ENCODE data around the gene CBR4.
"Not testable (repeated sequence)": the region's sequence is repeated elsewhere in the genome, so short reads cannot be mapped to it uniquely, and the experiment has no call there.

Gene CBR4

DNA sequence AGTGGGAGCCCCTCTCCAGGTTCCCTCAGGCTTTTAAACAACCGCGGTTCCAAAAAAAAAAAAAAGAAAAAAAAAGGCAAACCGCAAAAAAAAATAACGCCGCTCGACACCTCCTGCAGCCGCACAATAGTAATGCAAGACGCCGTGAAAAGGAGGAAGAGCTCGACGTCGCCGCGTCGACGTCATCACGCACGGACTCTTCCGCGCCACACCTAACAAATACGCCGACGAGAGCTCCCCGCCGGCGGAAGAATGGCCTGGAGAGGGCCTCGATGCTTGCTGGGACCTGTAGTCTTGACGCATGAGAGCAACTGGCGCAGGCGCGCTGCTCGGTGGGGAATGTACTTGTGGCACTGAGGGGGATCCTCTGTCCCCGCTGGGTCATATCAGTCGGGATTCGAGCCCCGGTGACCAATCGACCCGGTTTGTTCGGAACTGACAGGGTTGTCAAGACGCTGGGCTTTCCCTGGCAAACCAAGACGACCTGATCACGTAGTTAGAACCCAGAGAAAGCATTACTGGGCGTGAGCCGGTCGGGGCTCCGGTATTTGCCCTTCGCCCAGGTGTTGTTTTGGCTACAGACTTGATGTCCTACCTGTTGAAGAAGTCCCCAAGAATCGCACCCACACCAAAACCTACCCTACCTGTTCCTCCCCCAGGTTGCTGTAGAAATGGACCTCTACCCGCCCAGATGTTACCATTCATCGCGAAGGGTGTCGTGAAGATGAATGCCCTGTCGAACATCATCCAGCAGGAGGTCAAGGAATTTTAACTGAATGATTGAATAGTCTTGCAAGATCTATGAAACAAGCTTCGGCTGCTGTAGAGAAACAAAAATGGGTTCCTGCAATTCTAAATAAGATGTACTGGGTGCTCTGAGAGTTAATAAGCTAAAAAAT is at the start of gene CBR4:
TSS of gene CBR4 (minus strand) at position 131 of the 899 bp plus-strand sequence. CDS start 166 bp downstream, outside the sequence.
- DNase-seq (peak; percentile 94), ATAC-seq (peak; percentile 99)

- ATAC-seq (no peak), DNase-seq (no peak)
Observed at GRCh38 chr4:169059306-169060211, 49.5 kb upstream of the CBR4 start.

DNA sequence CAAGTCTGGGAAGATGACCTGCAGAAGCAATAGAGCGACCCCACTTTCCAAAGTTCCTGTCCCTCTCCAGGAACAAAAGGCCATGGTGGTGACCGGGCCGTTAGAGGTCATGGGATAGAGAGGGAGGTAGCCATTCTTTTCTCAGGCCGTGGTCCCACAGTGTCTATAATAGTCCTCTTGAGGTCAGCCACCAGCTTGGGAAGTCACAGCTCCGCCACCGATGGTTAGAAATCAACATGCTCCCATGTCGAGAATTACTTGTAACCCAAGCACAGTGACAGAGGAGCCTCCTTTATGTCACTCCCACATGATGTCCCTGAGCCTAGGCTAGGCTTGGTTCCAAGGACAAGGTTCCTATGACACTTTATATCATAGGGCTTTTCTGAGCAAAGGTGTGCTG is 48.3 kb upstream of the CBR4 start:
- DNase-seq (no peak), ATAC-seq (no peak)

- ATAC-seq = no peak
- no peak for DNase-seq
Observed at GRCh38 chr4:169054879-169055278, 44.8 kb upstream of the CBR4 start.

DNA sequence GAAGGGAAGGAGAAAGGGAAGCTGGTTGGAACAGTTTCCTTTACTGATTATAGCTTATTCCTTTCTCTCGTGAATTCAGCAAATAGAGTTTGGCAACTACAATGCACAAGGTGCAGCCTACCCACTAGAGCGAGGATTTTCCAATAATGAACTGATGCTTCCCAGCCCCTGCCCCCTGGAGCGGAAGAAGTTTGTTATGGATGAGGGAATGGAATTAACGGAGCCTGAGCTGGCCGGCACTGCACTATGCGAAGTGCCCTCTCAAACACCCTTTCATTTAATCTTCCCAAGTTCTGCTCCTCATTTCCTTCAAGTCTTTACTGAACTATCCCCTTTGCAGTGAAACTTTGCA is 42.5 kb upstream of the CBR4 start:
- DNase-seq (no peak), ATAC-seq (no peak)

DNA sequence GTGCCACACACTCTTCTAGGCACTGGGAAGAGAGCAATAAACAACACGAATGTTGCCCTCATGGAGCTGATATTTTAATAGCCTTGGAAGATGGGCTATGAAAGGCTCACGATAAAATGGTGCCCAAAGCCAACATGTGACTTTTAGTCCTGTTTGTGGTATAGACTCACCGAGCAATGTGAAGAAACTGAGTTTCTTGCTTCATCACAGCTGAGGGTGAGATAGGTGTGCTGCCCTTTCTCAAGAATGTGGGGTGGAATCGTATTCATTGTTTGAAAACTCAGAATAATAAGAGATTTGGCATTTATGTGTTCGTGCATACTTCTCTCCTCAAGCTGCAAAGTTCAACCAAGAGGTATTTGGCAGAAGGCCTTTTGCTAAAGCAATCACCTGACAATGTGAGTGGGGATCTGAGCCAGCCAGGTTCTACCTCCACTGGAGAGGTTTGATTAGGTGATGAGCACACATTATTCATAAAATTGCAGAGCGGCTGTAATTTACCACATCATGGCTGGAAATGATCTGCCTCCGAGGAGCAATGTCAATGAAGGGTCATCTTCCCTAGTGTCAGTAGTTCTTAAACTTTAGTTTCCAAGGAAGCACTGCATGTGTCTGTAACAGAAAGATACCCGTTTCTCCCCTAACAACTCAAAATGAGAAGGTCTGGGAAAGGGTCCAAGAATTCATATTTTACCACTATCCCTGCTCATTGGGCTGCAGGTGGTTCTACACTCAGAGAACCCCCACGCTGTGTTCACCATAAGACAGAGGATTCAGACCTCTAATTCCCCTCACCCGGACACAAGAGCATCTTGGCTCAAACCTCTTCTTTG is 41.9 kb upstream of the CBR4 start:
- no peak for ATAC-seq
- DNase-seq = no peak

DNA sequence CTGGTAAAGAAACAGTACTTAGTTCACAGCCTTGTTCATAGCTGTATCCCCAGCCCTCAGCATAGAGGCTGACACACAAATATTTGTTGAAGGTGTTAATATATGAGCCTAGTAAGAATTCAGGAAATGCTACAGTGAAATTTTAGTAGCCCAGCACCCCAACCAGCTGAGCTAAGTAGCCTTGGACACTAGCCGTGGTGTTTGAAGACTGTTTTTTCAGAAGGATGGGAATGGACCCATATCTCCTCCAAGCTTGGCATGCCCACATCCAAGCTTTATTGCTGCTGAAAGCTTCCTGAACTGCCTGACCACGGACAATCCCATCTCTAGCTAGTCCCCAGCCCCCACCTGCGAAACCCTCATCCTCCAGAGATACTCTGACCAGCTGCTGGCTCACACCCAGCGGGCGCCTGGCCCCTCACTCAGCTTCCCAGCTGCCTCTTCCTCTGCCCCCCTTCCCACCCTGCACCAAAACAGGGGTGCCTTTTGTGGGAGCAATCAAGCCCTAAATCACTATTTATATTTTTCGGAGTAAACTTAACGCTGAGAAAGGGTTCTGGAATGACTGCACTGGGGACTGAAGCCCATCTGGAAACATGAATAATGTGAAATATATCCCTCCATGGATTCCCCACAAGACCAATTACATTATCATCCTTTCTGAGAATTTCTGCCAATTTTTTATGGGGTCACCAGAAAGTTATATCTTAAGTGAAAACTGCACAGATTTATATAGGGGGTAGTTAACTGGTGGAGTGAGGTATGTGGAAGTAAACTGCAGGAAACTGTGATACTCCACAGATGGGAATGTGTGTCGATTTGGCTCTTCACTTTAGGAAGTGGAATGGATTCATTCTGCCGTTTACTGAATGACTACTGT is 41.1 kb upstream of the CBR4 start:
- ATAC-seq (no peak), DNase-seq (no peak)

GRCh38 chr4:169050284-169050683 is 40.2 kb upstream of the CBR4 start:
- ATAC-seq = no peak
- no peak for DNase-seq

DNA sequence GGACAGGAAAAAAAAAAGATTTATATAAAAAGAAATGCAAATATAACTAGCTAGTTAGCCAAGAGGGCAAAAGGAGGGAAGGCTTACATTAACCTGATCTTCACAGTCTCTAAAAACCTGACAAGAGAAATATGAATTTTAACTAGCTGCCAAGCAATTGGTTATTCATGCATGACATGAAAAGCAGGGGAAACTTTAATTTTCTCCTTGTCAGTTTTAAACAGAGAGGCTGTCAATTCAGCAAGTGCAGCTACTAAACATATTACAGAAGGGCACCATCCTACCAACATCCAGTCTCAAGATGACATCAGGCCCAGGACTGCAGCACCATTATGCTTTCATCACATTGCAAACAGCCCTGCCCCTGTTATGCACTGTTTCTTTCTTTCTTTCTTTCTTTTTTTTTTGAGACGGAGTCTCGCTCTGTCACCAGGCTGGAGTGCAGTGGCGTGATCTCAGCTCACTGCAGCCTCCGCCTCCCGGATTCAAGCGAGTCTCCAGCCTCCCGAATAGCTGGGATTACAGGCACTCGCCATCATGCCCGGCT is 38.9 kb upstream of the CBR4 start:
- no peak for ATAC-seq
- DNase-seq = no peak

DNA sequence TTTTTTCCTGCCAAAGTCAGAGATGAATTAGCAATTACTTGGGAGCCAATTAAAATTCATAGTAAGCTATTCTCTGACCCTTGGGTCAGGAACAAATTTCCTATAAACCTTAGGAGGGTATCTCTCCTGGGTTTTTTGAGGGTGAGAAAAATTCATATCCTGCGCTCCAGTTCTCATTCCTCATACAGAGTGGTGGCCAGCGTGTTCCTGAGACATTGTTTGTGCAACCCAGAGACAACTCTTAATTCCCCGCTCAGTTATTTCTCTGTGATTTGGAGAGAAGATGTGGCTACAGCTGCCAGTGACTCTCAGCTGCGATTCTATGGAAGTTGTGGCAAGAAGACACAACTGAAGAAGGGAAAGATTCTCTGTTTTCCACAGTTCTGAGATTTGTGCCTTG is 37.9 kb upstream of the CBR4 start:
- no peak for DNase-seq

GRCh38 chr4:169045862-169046584 is 36.0 kb upstream of the CBR4 start:
- ATAC-seq (no peak), DNase-seq (no peak)

More for the DNA sequence above, 37.9 kb upstream of the CBR4 start:
- ATAC-seq = no peak

DNA sequence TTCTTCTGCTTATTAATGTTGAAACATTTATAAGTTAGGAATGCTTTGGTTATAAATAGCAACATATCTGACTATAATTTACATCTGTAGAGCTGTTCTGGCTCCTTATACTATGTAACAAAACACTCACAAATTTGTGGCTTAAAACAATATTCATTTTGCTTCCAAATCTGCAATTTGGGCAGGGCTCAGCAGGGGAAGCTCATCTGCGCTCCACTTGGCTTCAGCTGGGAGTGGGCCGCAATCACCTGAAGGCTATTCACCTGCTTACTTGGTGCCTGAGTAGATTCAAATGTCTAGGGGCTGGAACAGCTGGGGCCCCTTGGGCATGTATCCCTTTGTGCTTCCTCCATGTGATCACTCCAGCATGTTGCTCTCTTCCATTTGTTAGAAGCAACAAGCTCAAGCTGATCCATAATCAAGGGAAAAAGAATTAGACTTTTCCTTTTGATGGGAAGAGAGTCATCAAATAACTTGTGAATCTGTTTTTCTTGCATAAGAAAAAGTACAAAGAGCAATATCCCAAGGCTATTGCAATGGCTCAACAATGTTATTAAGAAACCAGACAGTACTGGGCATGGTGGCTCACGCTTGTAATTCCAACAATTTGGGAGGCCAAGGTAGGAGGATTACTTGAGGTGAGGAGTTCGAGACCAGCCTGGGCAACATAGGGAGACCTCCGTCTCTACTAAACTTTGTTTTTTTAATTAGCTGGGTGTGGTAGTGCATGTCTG is 34.8 kb upstream of the CBR4 start:
- no peak for ATAC-seq
- no peak for DNase-seq

DNA sequence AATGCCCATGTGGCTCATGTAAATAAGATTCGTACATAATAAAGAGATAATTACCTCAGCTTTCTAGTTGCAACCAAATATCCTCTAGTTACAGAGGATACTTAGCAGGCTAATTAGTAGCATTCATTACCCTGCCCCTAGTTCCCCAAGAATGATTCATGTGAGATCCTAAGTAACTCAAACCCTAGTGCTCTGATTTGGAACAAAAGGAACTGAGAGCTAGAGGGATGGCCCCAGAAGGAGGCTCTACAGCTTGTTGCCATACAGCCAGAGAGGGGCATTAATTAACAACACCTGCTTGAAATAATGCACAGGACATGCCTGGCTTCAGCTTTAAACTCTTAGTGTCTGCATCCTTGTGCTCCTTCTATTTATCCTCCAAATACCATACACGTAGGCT is 32.6 kb upstream of the CBR4 start:
- ATAC-seq = no peak
- no peak for DNase-seq

DNA sequence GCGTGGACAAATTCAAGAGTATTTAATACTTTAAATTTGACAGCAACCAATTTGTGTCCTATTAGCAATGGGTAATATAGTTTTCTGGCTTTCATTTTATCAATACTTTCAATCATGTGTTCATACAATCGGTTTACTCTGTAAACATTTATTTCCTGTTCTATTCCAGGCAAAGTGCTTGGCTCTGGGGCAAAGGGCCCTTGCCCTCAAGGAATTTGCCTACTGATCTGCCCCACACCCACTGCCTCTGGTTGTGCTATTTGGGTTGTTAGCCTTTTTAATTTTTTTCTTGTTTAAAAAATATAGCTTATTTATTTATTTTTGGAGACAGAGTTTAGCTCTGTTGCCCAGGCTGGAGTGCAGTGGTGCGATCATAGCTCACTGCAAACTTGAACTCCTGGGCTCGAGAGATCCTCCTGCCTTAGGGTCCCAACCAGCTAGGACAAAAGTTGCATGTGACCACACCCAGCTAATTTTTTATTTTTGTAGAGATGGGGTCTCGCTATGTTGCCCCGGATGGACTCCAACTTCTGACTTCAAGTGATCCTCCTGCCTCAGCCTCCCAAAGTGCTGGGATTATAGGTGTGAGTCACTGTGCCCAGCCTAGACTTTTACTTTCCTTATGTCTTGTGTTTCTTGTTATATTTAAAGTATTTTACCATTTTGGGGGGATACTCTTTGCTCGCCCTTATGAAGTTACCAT is 30.7 kb upstream of the CBR4 start:
- no peak for DNase-seq
- no peak for ATAC-seq

DNA sequence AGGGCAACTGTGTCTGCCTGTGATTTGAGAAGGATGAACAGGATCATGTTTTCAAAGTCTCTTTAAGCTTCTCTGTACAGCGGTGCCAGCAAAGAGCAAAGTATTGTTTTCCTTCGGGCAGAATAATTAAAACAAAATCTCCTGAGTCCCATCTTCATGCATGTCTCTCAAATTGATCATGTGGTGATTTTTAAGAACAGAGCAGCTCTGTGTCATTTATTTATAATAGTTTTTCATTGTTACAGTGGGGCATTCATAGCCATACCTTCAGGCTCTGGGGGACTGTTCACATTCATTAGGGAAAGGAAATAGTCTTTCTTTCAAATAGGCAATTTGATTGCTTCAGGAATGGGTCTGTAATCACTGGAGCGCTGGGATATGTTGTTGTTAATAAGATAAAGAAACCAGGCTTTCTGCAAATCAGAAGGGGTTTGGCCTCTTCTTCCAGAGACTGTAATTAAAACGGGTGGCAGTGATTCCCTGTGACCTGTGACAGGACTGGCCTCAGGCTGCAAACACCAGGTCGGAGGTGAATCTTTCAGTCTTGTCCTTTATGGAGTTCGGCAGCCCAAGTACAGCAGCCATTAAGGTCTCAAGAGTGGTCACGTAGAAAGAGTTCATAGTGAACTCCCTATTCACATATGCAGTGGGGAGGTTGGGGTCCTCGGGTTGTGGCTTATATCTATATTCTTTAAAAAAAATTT is 29.3 kb upstream of the CBR4 start:
- ATAC-seq = no peak

DNA sequence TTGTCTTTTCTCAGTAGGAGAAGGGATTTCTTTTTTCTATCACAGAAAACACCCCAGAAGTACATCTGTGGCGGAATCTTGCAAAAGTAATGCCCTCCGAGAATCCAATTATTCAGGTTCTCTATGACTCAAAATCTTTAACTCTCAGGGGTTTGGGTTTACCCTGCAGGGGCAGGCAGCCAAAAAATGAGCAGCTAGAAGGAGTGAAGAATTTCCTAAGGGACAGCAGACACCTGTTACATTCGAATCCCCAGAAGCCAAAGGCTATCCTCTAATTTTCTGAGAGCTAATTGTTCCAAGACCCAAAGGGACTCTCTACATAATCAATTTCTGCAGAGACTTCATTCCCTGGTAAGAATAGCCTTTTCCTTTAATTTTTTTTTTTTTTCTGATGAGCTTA is 27.5 kb upstream of the CBR4 start:
- no peak for ATAC-seq
- no peak for DNase-seq

More for the DNA sequence above, 29.3 kb upstream of the CBR4 start:
- no peak for DNase-seq

DNA sequence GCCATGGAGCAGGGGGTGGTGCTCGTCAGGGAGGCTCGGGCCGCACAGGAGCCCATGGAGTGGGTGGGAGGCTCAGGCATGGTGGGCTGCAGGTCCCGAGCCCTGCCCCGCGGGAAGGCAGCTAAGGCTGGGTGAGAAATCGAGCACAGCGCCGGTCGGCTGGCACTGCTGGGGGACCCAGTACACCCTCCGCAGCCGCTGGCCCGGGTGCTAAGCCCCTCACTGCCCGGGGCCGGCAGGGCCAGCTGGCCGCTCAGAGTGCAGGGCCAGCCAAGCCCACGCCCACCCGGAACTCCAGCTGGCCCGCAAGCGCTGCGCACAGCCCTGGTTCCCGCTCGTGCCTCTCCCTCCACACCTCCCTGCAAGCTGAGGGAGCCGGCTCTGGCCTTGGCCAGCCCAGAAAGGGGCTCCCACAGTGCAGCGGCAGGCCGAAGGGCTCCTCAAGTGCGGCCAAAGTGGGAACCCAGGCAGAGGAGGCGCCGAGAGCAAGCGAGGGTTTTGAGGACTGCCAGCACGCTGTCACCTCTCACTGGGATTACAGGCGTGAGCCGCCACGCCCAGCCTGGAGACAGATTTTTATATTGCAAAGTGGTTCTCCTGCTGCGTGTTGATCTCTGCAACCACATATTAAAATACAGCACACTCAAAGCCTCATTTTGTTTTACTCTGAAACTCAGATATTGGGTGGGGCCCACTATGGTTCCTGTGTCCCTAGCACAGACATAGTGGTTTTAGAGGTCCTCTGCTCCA is 26.0 kb upstream of the CBR4 start:
- ATAC-seq, DNase-seq: not testable (repeated sequence)

All from stimulated activated naive CD8-positive, alpha-beta T cell treated with anti-CD3 and anti-CD28 coated beads, Interleukin-15, Interleukin-2, amounts not matched to agents 100 U/mL and 50 U/mL, for 24 hours (primary cell).